ENCODE results near the gene CAMKMT.

Gene CAMKMT

GRCh38 chr2:44778671-44779476 lies 417.1 kb downstream of the CAMKMT start:
- no peak for DNase-seq

GRCh38 chr2:44779793-44780192 lies 418.0 kb downstream of the CAMKMT start:
- no peak for DNase-seq

- no peak for DNase-seq
These were observed 418.7 kb downstream of the CAMKMT start for GRCh38 chr2:44780406-44780805.

- DNase-seq, result no peak
These were observed 423.7 kb downstream of the CAMKMT start for GRCh38 chr2:44785433-44785832.

- no peak for DNase-seq
These were observed 424.5 kb downstream of the CAMKMT start for GRCh38 chr2:44786045-44786816.

- no peak for DNase-seq
These were observed 425.1 kb downstream of the CAMKMT start for GRCh38 chr2:44786817-44787214.

- no peak for DNase-seq
These were observed 425.9 kb downstream of the CAMKMT start for GRCh38 chr2:44787663-44788062.

- no peak for DNase-seq
These were observed 427.7 kb downstream of the CAMKMT start for GRCh38 chr2:44789446-44789845.

- no peak for DNase-seq
These were observed 428.4 kb downstream of the CAMKMT start for GRCh38 chr2:44789971-44790721.

GRCh38 chr2:44793322-44793870 lies 431.6 kb downstream of the CAMKMT start:
- DNase-seq, result no peak

- DNase-seq, result no peak
These were observed 435.0 kb downstream of the CAMKMT start for GRCh38 chr2:44796771-44797170.

GRCh38 chr2:44798139-44798659 lies 436.5 kb downstream of the CAMKMT start:
- no peak for DNase-seq

- DNase-seq, result no peak
These were observed 437.4 kb downstream of the CAMKMT start for GRCh38 chr2:44799105-44799504.

GRCh38 chr2:44799754-44800153 lies 438.0 kb downstream of the CAMKMT start:
- no peak for DNase-seq

GRCh38 chr2:44801289-44801840 lies 439.6 kb downstream of the CAMKMT start:
- DNase-seq, result no peak

GRCh38 chr2:44801841-44802776 lies 440.4 kb downstream of the CAMKMT start:
- DNase-seq, result no peak

GRCh38 chr2:44802777-44803424 lies 441.2 kb downstream of the CAMKMT start:
- DNase-seq, result no peak

- DNase-seq, result no peak
These were observed 442.9 kb downstream of the CAMKMT start for GRCh38 chr2:44804406-44805265.

- DNase-seq, result no peak
These were observed 443.9 kb downstream of the CAMKMT start for GRCh38 chr2:44805401-44806235.
